ENCODE measurements around the gene OR14K1.

- TF ChIP-seq, protein P1, sequence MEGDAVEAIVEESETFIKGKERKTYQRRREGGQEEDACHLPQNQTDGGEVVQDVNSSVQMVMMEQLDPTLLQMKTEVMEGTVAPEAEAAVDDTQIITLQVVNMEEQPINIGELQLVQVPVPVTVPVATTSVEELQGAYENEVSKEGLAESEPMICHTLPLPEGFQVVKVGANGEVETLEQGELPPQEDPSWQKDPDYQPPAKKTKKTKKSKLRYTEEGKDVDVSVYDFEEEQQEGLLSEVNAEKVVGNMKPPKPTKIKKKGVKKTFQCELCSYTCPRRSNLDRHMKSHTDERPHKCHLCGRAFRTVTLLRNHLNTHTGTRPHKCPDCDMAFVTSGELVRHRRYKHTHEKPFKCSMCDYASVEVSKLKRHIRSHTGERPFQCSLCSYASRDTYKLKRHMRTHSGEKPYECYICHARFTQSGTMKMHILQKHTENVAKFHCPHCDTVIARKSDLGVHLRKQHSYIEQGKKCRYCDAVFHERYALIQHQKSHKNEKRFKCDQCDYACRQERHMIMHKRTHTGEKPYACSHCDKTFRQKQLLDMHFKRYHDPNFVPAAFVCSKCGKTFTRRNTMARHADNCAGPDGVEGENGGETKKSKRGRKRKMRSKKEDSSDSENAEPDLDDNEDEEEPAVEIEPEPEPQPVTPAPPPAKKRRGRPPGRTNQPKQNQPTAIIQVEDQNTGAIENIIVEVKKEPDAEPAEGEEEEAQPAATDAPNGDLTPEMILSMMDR (IDR thresholded peaks at IDR 0.05), result no peak
- TF ChIP-seq POLR2AphosphoS5 (IDR thresholded peaks at IDR 0.05), result no peak
- TF ChIP-seq POLR2A (IDR thresholded peaks at IDR 0.05; ENCODE audit: low read depth), result no peak
Measured at GRCh38 chr1:247721222-247721621, 17.2 kb upstream of the OR14K1 start.
